ENCODE results near the gene SULF2.
A peak's percentile ranks its signal among the peaks of the same experiment; 100 is the strongest.
"Not testable (repeated sequence)": the region's sequence is repeated elsewhere in the genome, so short reads cannot be mapped to it uniquely, and the experiment has no call there.

The SULF2 gene

DNA sequence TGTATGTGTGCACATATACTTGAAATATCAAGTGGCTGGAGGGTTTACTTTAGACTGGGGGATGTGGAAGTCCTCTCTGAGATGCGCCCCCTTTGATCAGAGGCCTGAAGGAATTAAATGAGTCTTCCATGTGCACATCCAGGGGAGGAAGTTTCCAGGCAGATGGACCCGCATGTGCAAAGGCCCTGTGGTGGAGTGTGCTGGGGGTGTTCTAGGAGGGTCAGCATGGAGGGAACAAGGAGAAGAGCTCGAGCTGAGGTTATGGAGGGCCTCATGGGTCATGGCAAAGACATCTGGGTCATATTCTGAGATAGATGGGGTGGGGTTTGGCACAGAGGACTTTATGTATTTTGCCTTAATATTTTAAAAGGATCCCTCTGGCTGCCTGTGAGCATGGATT, 17.7 kb upstream of the SULF2 start:
- H3K9ac ChIP-seq (ENCODE audit: low read depth, low read length): no peak overlapping the region

DNA sequence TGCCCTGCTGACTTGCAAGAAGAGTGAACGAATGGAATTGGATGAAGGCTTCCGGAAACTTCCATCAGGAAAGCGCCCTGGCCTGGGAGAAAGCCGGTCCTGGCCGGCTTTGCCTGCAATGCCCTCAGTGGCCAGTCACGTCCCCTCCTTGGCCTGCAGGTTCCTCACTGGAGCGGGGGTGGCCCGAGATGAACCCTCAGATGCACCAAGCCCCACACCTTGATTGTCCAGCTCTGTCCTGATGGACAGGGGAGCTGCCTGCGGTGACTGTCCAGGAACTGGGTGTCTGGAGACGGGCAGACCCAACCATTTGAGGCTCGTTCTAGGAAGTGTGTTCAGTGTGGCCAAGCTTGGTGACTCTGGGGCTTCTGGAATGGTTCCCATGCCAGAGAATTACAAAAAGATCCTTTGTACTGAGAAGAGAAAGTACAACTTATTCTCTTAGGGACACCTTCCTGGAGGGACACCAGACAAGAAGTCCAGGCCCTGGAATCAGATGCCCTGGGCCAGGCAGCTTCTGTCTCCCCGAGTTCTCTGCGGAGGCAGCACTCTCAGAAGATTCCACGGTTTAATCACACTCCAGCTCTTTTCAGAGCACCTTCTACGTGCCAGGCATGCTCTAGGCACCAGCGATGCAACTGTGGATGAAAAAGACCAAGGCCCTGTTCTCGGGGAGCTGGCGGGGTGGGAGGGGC, 17.1 kb upstream of the SULF2 start:
- H3K36me3 ChIP-seq (ENCODE audit: insufficient read depth, low read depth, low read length): no peaks in the 10 kb centered on the region
- no peaks in the 10 kb centered on the region for H3K27me3 ChIP-seq (ENCODE audit: insufficient read depth, low read length)
- no peaks in the 10 kb centered on the region; the same call in 1 of the 2 replicates for H3K4me1 ChIP-seq (ENCODE audit: insufficient read depth, low read length)
- H3K9me3 ChIP-seq (ENCODE audit: insufficient read depth, low read depth, low read length): no peaks in the 10 kb centered on the region
- no peak overlapping the region for H3K9ac ChIP-seq (ENCODE audit: low read depth, low read length)
- H3K27ac ChIP-seq (ENCODE audit: low read length): no peak overlapping the region
- H3K4me3 ChIP-seq (ENCODE audit: low read length): no peak overlapping the region

More for the DNA sequence above, 17.7 kb upstream of the SULF2 start:
- Histone ChIP-seq H3K36me3 (ENCODE audit: insufficient read depth, low read depth, low read length) (no peaks in the 10 kb centered on the region), H3K9me3 (ENCODE audit: insufficient read depth, low read depth, low read length) (no peaks in the 10 kb centered on the region), H3K4me1 (ENCODE audit: insufficient read depth, low read length) (no peaks in the 10 kb centered on the region; the same call in 1 of the 2 replicates), H3K27me3 (ENCODE audit: insufficient read depth, low read length) (no peaks in the 10 kb centered on the region), H3K27ac (ENCODE audit: low read length) (no peak overlapping the region), H3K4me3 (ENCODE audit: low read length) (no peak overlapping the region)

- H3K4me1 ChIP-seq (ENCODE audit: insufficient read depth, low read length): no peaks in the 10 kb centered on the region; the same call in 1 of the 2 replicates
- H3K4me3 ChIP-seq (ENCODE audit: low read length): no peak overlapping the region
- H3K27ac ChIP-seq (ENCODE audit: low read length): no peak overlapping the region
- no peak overlapping the region for H3K9ac ChIP-seq (ENCODE audit: low read depth, low read length)
- H3K36me3 ChIP-seq (ENCODE audit: insufficient read depth, low read depth, low read length): no peaks in the 10 kb centered on the region
- H3K27me3 ChIP-seq (ENCODE audit: insufficient read depth, low read length): no peaks in the 10 kb centered on the region
- no peaks in the 10 kb centered on the region for H3K9me3 ChIP-seq (ENCODE audit: insufficient read depth, low read depth, low read length)
These were observed 16.5 kb upstream of the SULF2 start for GRCh38 chr20:47801759-47802158.

DNA sequence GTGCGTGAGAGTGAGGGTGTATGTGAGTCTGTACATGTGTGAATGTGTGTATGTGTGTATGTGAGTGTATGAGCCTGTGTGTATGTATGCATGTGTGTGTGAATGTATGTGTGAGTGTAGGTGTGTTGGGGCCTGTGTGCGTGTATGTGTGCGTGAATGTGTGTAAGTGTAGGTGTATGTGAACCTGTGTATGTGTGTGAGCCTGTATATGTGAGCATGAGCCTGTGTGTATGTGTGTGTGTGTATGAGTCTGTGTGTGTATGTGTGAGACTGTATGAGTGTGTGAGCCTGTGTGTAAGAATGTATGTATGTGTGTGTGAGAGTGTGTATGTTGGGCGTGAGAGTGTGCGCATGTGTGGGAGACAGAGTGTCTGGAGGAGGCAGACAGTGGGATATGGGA, 15.8 kb upstream of the SULF2 start:
- H3K36me3 ChIP-seq (ENCODE audit: insufficient read depth, low read depth, low read length): no peaks in the 10 kb centered on the region
- no peak overlapping the region for H3K4me3 ChIP-seq (ENCODE audit: low read length)
- no peak overlapping the region for H3K9ac ChIP-seq (ENCODE audit: low read depth, low read length)
- no peaks in the 10 kb centered on the region for H3K27me3 ChIP-seq (ENCODE audit: insufficient read depth, low read length)
- no peaks in the 10 kb centered on the region; the same call in 1 of the 2 replicates for H3K4me1 ChIP-seq (ENCODE audit: insufficient read depth, low read length)
- H3K9me3 ChIP-seq (ENCODE audit: insufficient read depth, low read depth, low read length): no peaks in the 10 kb centered on the region
- no peak overlapping the region for H3K27ac ChIP-seq (ENCODE audit: low read length)

DNA sequence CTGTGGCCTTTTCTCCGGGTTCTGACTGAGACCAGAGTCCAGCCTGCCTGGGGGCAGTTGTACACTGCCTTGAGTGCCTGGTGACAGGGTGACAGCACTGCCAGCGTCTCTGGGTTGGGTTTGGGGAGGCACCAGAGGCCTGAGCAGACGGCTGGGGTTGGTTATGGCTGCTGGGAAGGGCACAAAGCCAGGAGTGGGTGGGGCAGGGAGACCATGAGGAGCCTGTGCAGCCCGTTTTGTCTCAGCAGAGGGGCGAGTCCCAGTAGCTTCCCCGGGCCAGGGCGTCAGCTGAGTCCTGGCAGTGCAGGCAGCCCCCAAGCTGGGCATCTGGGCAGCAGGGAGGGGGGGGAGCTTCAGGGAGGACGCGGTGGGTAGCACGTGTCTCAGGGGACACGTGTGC, 15.3 kb upstream of the SULF2 start:
- no peak overlapping the region for H3K9ac ChIP-seq (ENCODE audit: low read depth, low read length)
- no peaks in the 10 kb centered on the region for H3K27me3 ChIP-seq (ENCODE audit: insufficient read depth, low read length)
- no peaks in the 10 kb centered on the region for H3K9me3 ChIP-seq (ENCODE audit: insufficient read depth, low read depth, low read length)
- H3K4me3 ChIP-seq (ENCODE audit: low read length): no peak overlapping the region
- H3K27ac ChIP-seq (ENCODE audit: low read length): no peak overlapping the region
- H3K36me3 ChIP-seq (ENCODE audit: insufficient read depth, low read depth, low read length): no peaks in the 10 kb centered on the region
- H3K4me1 ChIP-seq (ENCODE audit: insufficient read depth, low read length): no peaks in the 10 kb centered on the region; the same call in 1 of the 2 replicates

DNA sequence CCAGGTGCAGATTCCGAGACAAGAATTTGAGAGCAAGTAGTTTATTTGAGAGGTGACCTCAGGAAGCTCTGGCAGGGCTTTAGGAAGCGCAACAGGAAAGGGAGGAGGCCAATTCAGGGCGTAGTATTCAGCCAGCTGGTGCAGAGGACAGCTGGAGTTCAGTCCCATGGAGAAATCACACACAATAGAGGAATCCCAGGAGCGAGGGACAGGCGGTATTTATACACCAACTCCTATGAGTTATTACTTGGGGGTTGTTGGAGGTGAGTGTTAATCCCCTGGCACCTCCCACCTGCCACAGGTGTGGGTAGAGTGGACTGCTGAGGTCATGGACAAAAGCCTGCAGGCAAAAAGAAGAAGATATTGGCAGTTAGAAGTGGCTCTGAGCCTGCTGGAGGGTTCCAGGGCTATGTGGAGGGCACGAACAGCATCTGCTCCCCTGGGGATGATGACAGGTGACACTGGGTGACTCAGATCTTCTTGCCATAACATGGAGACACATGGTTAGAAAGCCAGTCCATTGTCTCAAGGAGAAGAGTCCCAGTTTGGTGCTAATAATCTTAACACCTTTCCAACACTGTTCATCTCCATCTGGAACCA, 13.9 kb upstream of the SULF2 start:
- Histone ChIP-seq H3K27ac (ENCODE audit: low read length) (no peak overlapping the region), H3K4me3 (ENCODE audit: low read length) (no peak overlapping the region), H3K27me3 (ENCODE audit: insufficient read depth, low read length) (no peaks in the 10 kb centered on the region), H3K4me1 (ENCODE audit: insufficient read depth, low read length) (no peaks in the 10 kb centered on the region), H3K9ac (ENCODE audit: low read depth, low read length) (no peak overlapping the region), H3K9me3 (ENCODE audit: insufficient read depth, low read depth, low read length) (no peaks in the 10 kb centered on the region), H3K36me3 (ENCODE audit: insufficient read depth, low read depth, low read length) (no peaks in the 10 kb centered on the region)

DNA sequence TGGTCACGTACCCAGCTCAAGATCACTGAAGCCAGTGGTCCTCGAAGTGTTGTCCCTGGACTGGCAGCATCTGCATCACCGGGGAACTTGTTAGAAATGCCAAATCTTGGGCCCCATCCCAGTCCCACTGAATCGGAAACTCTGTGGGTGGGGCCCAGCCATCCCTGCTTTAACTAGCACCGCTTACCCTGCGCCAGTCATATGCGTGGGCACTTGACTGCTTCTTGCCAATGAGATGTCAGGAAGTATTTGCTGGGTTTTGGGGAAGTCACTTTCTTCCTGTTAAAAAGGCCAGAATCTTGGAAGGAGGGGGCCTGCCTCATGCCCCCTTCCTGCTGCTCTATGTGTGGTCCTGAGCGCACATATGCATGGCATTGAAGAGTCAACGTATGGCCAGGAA, 11.7 kb upstream of the SULF2 start:
- H3K27me3 ChIP-seq (ENCODE audit: insufficient read depth, low read length): no peaks in the 10 kb centered on the region

GRCh38 chr20:47795214-47795907, 10.1 kb upstream of the SULF2 start:
- H3K9ac ChIP-seq (ENCODE audit: low read depth, low read length): no peak overlapping the region
- H3K36me3 ChIP-seq (ENCODE audit: insufficient read depth, low read depth, low read length): no peaks in the 10 kb centered on the region
- H3K27ac ChIP-seq (ENCODE audit: low read length): no peak overlapping the region
- H3K9me3 ChIP-seq (ENCODE audit: insufficient read depth, low read depth, low read length): no peaks in the 10 kb centered on the region
- no peak overlapping the region for H3K4me3 ChIP-seq (ENCODE audit: low read length)
- peaks cover 8% of the 10 kb centered on the region; the same call in 1 of the 2 replicates for H3K4me1 ChIP-seq (ENCODE audit: insufficient read depth, low read length)
- H3K27me3 ChIP-seq (ENCODE audit: insufficient read depth, low read length): no peaks in the 10 kb centered on the region

More for the DNA sequence above, 11.7 kb upstream of the SULF2 start:
- Histone ChIP-seq H3K27ac (ENCODE audit: low read length) (no peak overlapping the region), H3K9me3 (ENCODE audit: insufficient read depth, low read depth, low read length) (no peaks in the 10 kb centered on the region), H3K9ac (ENCODE audit: low read depth, low read length) (no peak overlapping the region), H3K4me1 (ENCODE audit: insufficient read depth, low read length) (peaks cover 4% of the 10 kb centered on the region; the same call in 1 of the 2 replicates), H3K36me3 (ENCODE audit: insufficient read depth, low read depth, low read length) (no peaks in the 10 kb centered on the region), H3K4me3 (ENCODE audit: low read length) (no peak overlapping the region)

DNA sequence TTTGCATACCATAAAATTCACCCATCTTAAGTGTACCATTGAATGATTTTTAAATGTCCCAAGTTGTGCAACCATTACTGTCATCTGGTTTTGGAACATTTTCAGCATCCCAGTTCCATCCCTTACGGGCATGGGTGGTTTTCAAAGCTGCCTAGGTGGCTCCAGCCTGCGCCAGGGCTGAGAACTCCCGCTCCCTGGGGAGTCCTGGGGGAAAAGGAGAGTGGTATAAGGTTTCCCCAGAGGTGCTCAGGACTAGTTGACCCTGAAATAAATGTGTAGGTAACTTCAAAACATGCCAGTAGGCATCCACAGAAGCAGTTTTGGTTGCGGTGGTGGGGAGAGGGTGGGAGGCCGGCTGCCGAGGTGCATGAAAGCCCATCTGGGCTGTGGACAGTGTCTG, 9.0 kb upstream of the SULF2 start:
- peaks cover 14% of the 10 kb centered on the region for H3K4me1 ChIP-seq (ENCODE audit: insufficient read depth, low read length)
- not testable (repeated sequence) for H3K27me3 ChIP-seq (ENCODE audit: insufficient read depth, low read length); H3K9me3 ChIP-seq (ENCODE audit: insufficient read depth, low read depth, low read length); H3K4me3 ChIP-seq (ENCODE audit: low read length); H3K9ac ChIP-seq (ENCODE audit: low read depth, low read length); H3K36me3 ChIP-seq (ENCODE audit: insufficient read depth, low read depth, low read length); H3K27ac ChIP-seq (ENCODE audit: low read length)

- peaks cover 4% of the 10 kb centered on the region for H3K27me3 ChIP-seq (ENCODE audit: insufficient read depth, low read length)
- H3K36me3 ChIP-seq (ENCODE audit: insufficient read depth, low read depth, low read length): no peaks in the 10 kb centered on the region
- H3K9me3 ChIP-seq (ENCODE audit: insufficient read depth, low read depth, low read length): no peaks in the 10 kb centered on the region
- peak overlapping the region; percentile 34; the same call in 1 of the 2 replicates for H3K9ac ChIP-seq (ENCODE audit: low read depth, low read length)
- H3K4me3 ChIP-seq (ENCODE audit: low read length): no peak overlapping the region
- H3K4me1 ChIP-seq (ENCODE audit: insufficient read depth, low read length): peaks cover 15% of the 10 kb centered on the region
- H3K27ac ChIP-seq (ENCODE audit: low read length): no peak overlapping the region
These were observed 6.8 kb upstream of the SULF2 start for GRCh38 chr20:47792021-47792618.

GRCh38 chr20:47791084-47791599, 5.9 kb upstream of the SULF2 start:
- H3K27me3 ChIP-seq (ENCODE audit: insufficient read depth, low read length): peaks cover 14% of the 10 kb centered on the region

More at GRCh38 chr20:47791084-47791599, 5.9 kb upstream of the SULF2 start:
- H3K4me1 ChIP-seq (ENCODE audit: insufficient read depth, low read length): peaks cover 19% of the 10 kb centered on the region
- H3K9me3 ChIP-seq (ENCODE audit: insufficient read depth, low read depth, low read length): no peaks in the 10 kb centered on the region
- no peaks in the 10 kb centered on the region for H3K36me3 ChIP-seq (ENCODE audit: insufficient read depth, low read depth, low read length)
- no peak overlapping the region for H3K4me3 ChIP-seq (ENCODE audit: low read length)
- H3K27ac ChIP-seq (ENCODE audit: low read length): no peak overlapping the region
- no peak overlapping the region for H3K9ac ChIP-seq (ENCODE audit: low read depth, low read length)

All from iPS-20b (cell line).